Stimulated activated CD8-positive, alpha-beta memory T cell treated with anti-CD3 and anti-CD28 coated beads, Interleukin-4, amount 100 ng/mL, for 4 hours (primary cell): ENCODE data around the gene NOVA2.
"Not testable (repeated sequence)": the region's sequence is repeated elsewhere in the genome, so short reads cannot be mapped to it uniquely, and the experiment has no call there.

Source experiments
- DNase-seq, 2 donors: peaks; one replicate each; pipeline ENCODE4 v3.0.0-alpha.2; 2020; ENCODE audit warnings: low read depth in 2 of 2, low spot score in 1 of 2

Gene NOVA2

DNA sequence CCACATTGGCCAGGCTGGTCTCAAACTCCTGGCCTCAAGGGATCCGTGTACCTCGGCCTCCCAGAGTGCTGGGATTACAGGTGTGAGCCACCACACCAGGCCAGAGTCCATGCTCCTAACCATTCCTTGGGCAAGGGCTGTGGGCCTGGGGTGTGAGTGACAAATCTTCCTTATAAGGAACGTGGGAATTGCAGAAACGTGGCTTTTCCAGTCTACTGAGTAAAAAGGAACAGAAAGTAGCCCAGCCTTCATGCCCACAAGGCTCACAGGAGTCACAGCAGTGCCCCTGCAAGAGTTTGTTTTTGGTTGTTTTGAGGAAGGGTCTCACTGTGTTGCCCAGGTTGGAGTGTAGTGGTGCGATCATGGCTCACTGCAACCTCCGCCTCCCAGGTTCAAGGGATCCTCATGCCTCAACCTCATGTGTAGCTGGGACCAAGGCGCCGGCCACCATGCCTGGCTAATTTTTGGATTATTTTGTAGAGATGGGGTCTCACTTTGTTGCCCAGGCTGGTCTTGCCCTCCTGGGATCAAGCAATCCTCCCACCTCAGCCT lies 76.3 kb downstream of the NOVA2 start:
- no peak for DNase-seq

DNA sequence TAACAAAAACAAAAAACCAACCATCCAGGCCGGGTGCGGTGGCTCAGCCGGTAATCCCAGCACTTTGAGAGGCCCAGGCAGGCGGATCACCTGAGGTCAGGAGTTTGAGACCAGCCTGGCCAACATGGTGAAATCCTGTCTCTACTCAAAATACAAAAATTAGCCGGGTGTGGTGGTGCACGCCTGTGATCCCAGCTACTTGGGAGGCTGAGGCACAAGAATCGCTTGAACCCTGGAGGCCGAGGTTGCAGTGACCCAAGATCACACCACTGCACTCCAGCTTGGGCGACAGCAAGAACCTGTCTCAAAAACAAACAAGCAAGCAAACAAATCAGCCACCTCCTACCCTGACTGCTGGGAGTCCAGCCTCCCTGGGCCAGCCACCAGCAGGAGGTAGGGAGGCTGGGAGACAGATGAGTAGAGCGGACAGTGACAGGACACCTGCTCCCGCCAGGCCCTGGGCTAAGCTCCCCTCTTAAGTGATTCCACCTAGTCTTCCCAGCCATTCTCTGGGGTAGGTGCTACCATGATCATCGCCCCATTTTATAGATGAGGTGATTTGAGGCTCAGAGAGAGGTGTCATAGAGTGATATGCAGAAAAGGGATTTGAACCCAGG lies 77.6 kb downstream of the NOVA2 start:
- not testable (repeated sequence) for DNase-seq

DNA sequence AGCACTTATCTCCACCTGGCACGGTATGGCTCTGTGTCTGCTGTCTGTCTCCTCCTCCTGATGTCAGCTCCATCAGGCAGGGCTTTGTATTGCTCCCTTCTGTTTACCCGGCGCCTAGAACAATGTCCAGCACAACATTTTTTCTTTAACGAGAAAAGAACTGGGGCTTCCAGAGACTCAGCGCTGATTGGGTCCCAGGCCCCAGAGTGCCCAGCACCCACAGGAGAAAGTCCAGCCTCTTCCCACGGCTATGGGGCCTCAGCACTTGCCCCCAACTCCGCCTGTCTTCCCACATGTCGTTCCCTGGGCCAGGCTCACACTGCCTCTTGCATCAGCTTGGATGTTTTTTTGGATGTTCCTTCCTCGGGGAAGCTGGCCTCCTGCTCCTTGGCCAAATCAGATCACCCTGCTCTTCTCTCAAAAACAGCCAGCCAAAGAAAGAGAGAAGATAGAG lies 78.1 kb downstream of the NOVA2 start:
- no peak for DNase-seq

DNA sequence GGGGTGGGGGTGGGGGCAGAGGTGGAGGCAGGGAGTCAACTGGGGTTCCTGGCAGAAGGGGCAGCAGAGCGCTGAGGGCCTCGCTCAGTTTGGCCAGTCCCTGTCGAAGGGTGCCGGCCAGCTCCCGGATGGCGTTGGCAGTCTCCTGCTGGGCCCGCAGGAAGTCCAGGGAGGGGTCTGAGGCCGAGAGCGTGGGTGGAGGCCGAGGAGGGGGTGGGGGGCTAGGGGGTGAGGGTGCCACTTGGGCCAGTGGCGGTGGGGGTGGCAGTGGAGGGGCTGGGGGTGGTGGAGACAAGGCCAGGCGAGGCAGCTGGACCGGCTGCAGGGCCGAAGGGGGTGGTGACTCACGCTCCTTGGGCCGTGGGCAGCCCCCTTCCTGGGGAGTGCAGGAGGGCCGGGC lies 82.8 kb downstream of the NOVA2 start:
- DNase-seq, result no peak

DNA sequence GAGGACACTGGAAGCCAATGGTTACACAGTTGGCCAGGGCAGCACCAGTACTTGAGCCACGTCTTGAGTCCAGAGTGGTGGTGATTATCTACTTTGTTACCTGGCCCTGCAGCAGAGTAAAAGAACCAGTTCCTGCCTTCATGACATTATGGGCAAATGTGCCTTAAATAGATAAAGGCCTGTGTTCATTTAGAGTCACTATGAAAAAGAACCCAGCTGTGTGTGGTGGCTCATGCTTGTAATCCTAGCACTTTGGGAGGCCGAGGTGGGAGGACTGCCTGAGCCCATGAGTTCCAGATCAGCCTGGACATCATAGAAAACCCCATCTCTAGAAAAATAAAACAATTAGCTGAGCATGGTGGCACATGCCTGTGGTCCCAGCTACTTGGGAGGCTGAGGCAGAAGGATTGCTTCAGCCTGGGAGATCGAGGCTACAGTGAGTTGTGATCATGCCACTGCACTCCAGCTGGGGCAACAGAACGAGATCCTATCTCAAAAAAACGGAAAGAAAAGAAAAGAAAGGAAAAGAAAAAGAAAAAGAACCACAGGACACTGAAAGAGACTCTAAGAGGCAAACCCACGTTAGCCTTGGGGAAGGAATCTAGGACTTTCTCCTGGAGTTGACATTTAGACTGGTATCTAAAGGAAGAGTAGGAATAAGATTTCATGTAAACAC lies 84.3 kb downstream of the NOVA2 start:
- DNase-seq, result no peak

DNA sequence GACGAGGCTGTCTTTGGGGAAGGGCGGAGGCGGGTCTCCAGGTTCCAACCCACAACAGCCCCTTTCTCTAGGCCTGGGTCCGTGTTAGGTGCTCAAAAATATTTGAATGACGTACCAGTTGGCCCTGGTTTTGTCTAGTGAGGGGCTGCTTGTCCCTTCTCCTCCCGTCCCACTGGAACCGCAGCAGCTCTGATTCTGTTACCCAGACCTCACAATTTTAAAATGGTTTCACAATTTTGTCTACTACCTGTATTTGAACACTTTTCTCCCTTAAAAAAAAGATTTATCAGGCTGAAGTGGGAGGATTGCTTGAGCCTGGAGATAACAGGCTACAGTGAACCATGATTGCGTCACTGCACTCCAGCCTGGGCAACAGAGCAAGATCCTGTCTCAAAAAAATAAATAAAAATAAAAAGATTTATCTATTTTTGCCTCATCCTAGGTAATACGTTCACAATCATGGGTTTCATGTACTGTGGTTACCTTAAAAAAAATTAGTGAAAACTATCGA lies 86.4 kb downstream of the NOVA2 start:
- no peak for DNase-seq

DNA sequence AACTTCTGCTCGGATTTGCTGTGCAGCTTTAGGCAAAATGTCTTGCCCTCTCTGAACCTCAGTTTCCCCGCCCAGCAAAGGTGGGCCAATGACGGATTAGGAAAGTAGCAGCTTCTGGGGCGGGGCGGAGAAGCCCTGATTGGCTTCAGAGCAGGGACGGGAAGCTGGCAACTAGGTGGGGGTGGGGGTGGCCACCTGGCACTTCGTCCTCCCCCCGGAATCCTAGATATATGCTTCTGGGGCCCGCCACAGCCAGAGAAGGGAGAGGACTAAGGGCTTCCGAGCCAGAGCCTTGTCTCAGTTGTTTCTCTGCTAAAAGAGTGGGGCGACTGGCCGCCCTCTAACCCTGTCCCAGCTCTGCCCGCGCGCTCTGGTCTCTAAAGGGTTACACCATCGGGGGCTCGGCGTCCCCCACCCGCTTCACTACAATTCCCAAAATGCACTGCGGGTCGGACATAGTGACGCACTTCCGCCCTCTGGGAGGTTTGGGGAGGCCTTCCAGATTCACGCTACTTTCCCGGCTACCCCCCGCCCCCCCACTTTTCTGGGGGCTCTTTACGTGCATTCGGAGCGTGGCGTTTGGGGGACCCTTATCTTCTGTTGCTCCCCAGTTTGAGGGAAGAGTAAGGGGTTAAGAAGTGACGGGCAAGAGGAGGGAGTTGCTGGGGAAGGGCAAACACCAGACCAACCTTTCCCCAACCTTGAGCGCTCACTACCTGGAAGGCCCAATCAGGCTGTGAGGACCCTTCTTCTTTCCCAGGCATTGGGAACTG lies 87.1 kb downstream of the NOVA2 start:
- DNase-seq, result peak; percentile 72 to 80

DNA sequence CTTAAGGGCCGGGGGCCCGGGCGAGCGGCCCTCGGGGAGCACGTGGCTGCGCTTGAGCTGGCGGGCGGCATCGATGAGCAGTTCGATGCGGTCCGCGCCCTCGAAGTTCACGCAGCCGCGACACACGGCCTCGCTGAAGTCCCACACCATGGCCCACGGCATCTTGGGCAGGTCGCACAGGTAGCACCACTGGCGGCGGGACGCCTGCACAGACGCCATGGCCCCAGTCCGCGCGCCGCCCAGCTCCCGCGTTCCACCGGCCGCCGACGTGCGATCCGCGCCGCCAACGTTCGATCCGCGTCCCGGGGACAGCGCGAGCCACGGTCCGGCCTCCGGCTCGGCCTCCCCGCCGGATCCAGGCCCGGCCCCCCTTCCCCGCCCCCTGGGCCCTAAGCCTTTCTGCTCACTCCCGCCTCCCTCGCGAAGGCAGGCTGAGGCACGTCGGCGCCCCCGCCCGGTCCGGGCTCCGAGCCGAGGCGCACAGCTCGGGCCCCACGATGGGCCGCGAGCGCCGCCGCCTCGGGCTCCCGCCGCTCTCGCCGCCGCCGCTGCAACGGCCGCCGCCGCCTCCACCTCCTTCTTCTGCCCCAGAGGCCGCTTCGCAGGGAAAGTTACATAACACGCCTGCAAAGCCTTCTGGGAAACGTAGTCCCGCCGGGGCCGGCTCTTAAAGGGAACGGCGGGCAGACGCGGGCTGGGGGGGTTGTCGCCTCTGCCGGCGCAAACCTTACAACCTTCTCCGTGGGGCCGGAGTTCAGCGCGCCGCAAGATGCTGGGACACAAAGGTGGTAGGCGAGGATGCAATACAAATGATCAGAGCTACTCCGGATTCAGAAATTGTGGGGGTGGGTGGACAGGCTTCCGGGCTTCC lies 87.9 kb downstream of the NOVA2 start, which contains the start of gene IRF2BP1:
IRF2BP1 (minus strand) TSS at position 586 of the 871 bp plus-strand sequence; CDS start at position 219, 367 bp downstream.
- DNase-seq, result peak; percentile 72 to 73

DNA sequence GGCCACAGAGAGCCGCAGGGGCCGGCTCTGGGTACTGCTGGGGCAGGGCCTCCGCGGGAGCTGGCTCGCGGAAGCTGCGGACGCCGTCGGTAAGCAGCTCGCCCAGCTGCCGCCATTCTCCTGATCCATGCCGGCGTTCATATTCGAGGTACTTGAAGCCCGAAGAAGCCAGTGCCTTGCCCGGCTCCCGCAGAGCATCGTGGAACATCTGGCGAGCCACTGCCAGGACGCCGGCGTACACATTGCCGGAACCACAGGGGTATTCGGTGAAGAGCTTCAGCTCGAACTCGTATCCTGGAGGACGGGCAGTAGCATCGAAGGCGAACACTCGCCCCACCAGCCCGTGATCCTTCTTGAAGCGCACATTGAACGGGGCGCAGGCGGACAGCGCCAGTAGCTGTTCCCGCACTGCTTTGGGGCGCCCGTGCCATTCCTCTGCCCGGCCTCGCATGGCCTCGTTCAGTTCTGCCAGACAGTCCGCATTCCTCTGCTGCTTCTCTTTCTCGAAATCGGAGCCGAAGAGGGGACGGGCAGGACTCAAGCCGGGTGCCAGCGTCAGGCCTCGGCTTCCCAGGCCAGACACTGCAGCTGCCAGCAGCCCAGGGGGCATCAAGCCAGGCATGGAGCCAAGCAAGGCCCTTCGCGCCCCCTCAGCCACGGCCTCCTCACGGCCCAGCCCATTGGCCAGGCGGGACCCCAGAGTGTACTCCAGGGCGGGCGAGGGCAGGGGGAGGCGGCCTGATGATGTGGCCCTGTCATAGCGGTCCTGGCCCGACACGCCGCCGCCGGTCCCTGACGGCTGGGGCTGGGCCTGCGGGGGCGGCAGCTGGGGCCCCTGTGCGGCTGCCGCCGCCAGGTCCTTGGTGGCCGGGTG lies 88.7 kb downstream of the NOVA2 start:
- DNase-seq, result no peak

DNA sequence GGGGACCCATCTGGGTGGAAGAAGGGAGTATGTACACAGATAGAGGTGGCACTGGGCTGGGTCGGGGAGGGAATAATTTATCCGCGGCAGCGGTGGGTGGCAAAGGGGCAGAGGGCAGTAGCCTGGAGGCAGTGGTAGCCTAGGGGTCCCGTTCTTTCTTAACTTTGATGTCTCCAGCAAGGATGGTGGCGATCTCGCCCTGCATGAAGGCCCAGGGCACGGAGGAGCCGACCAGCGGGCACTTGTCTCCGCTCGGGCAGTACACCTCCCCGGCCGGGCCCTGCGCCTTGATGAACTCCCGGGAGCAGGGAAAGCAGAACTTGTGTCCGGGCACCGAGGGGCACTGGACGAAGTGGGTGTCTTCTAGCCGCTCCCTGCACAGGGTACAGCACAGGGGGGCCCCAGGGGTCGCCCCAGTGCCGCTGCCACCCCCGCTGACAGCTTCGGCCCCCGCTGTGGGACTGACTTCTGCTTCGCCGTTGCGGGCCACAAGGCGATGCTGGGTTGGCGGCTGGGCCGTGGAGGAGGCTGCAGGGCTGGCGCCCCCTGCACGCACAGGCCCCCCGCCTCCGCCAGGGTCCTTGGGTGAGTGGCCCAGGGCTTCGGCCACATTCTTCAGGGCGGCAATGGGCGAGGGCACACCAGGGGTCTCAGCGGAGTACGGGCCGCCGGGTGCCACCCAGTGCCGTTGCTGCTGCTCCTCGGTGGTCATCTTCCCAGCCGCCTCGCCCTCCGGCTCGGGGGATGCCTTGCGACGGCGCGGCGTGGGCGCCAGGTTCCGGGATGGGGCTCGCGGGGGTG lies 89.6 kb downstream of the NOVA2 start:
- DNase-seq, result no peak
